Measurements from ENCODE around the gene MRPL50.

MRPL50 gene

DNA sequence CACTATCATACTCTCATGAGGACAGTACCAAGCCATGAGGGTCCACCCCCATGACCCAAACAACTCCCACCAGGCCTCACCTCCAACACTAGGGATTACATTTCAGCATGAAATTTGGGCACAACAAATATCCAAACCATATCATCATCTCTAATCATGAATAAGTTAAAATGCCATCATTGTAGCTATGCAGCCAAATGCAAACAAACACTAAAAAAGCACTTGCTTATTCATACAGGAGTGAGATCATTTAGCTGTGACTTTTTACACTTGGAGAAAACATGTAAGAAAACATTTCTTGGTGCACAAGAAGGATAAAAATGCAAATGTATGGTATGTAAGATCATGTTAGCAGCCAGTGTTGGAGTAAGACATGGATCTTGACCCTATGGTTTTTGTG, 37.8 kb downstream of the MRPL50 start:
- ATAC-seq = no peak
- no peak for TF ChIP-seq TCF4 (CRISPR knock-in tag; IDR thresholded peaks at IDR 0.05; ENCODE audit: borderline replicate concordance)

DNA sequence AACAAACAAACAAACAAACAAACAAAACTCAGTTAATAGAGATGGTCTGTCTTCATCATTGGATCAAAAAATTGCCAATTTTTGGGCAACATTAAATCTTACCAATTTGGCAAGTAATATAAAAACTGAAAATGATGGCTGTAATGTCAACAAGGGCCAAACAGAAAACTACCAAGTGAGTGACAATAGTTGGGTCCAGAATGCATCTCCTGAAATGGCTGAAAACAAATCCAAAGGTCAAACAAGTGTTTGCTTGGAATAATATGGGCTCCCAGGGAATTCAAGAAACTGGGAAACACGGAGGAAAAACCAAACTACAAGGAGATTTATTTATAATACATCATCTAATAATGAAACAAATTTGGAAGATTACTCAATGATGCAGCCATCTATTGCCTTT, 38.7 kb downstream of the MRPL50 start:
- ATAC-seq = no peak
- TF ChIP-seq RARB (CRISPR knock-in tag; IDR thresholded peaks at IDR 0.05) (no peak), ZC3H10 (CRISPR knock-in tag; IDR thresholded peaks at IDR 0.05) (no peak), ZNF8 (CRISPR knock-in tag; IDR thresholded peaks at IDR 0.05) (no peak), ZNF565 (CRISPR knock-in tag; conservative IDR thresholded peaks at IDR 0.05; ENCODE audit: low read depth) (no peak), ESRRG (CRISPR knock-in tag; IDR thresholded peaks at IDR 0.05) (no peak), SNAI2 (CRISPR knock-in tag; IDR thresholded peaks at IDR 0.05) (no peak), TOX (CRISPR knock-in tag; IDR thresholded peaks at IDR 0.05; ENCODE audit: borderline replicate concordance) (no peak), GLIS3 (CRISPR knock-in tag; IDR thresholded peaks at IDR 0.05) (no peak)
- TF ChIP-seq, protein P1, sequence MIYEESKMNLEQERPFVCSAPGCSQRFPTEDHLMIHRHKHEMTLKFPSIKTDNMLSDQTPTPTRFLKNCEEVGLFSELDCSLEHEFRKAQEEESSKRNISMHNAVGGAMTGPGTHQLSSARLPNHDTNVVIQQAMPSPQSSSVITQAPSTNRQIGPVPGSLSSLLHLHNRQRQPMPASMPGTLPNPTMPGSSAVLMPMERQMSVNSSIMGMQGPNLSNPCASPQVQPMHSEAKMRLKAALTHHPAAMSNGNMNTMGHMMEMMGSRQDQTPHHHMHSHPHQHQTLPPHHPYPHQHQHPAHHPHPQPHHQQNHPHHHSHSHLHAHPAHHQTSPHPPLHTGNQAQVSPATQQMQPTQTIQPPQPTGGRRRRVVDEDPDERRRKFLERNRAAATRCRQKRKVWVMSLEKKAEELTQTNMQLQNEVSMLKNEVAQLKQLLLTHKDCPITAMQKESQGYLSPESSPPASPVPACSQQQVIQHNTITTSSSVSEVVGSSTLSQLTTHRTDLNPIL (CRISPR knock-in tag; IDR thresholded peaks at IDR 0.05; ENCODE audit: low read depth) = no peak
- TF ChIP-seq, protein P2, sequence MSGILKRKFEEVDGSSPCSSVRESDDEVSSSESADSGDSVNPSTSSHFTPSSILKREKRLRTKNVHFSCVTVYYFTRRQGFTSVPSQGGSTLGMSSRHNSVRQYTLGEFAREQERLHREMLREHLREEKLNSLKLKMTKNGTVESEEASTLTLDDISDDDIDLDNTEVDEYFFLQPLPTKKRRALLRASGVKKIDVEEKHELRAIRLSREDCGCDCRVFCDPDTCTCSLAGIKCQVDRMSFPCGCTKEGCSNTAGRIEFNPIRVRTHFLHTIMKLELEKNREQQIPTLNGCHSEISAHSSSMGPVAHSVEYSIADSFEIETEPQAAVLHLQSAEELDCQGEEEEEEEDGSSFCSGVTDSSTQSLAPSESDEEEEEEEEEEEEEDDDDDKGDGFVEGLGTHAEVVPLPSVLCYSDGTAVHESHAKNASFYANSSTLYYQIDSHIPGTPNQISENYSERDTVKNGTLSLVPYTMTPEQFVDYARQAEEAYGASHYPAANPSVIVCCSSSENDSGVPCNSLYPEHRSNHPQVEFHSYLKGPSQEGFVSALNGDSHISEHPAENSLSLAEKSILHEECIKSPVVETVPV (CRISPR knock-in tag; IDR thresholded peaks at IDR 0.05) = no peak

DNA sequence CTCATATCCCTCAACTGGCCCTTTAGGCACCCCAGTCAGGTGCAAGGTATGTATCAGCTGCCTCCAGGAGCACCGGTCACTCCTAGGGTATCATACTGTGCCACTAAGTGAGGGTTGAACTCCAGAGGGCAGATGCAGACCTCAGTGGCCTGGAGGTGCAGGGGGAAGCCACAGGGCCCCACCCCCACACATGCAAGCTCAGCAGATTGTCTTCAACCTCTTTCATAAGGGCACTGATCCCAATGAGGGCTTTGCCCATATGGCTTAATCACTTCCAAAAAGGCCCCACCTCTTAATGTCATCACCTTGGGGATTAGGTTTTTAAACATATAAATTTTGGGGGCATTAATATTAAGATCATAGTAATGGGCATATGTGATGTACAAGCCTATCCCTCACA, 41.8 kb downstream of the MRPL50 start:
- no peak for ATAC-seq
- TF ChIP-seq ISL1 (CRISPR knock-in tag; IDR thresholded peaks at IDR 0.05) = no peak
- no peak for TF ChIP-seq TOX (CRISPR knock-in tag; IDR thresholded peaks at IDR 0.05; ENCODE audit: borderline replicate concordance)
- no peak for TF ChIP-seq ZNF70 (CRISPR knock-in tag; IDR thresholded peaks at IDR 0.05)
- no peak for TF ChIP-seq CSDC2 (CRISPR knock-in tag; IDR thresholded peaks at IDR 0.05)
- no peak for TF ChIP-seq BACH2 (CRISPR knock-in tag; IDR thresholded peaks at IDR 0.05; ENCODE audit: borderline replicate concordance)
- no peak for TF ChIP-seq ZNF8 (CRISPR knock-in tag; IDR thresholded peaks at IDR 0.05)
- no peak for TF ChIP-seq ARNTL (CRISPR knock-in tag; IDR thresholded peaks at IDR 0.05; ENCODE audit: borderline replicate concordance, low read depth)
- TF ChIP-seq, protein P3, sequence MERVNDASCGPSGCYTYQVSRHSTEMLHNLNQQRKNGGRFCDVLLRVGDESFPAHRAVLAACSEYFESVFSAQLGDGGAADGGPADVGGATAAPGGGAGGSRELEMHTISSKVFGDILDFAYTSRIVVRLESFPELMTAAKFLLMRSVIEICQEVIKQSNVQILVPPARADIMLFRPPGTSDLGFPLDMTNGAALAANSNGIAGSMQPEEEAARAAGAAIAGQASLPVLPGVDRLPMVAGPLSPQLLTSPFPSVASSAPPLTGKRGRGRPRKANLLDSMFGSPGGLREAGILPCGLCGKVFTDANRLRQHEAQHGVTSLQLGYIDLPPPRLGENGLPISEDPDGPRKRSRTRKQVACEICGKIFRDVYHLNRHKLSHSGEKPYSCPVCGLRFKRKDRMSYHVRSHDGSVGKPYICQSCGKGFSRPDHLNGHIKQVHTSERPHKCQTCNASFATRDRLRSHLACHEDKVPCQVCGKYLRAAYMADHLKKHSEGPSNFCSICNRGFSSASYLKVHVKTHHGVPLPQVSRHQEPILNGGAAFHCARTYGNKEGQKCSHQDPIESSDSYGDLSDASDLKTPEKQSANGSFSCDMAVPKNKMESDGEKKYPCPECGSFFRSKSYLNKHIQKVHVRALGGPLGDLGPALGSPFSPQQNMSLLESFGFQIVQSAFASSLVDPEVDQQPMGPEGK (CRISPR knock-in tag; IDR thresholded peaks at IDR 0.05; ENCODE audit: borderline replicate concordance) = no peak
- TF ChIP-seq RARB (CRISPR knock-in tag; IDR thresholded peaks at IDR 0.05) = no peak
- no peak for TF ChIP-seq PPARA (CRISPR knock-in tag; IDR thresholded peaks at IDR 0.05; ENCODE audit: borderline replicate concordance)
- TF ChIP-seq, protein P1 (CRISPR knock-in tag; IDR thresholded peaks at IDR 0.05; ENCODE audit: low read depth) = no peak
- no peak for TF ChIP-seq ZFP3 (CRISPR knock-in tag; IDR thresholded peaks at IDR 0.05)
- TF ChIP-seq ESRRG (CRISPR knock-in tag; IDR thresholded peaks at IDR 0.05) = no peak
- TF ChIP-seq, protein P4, sequence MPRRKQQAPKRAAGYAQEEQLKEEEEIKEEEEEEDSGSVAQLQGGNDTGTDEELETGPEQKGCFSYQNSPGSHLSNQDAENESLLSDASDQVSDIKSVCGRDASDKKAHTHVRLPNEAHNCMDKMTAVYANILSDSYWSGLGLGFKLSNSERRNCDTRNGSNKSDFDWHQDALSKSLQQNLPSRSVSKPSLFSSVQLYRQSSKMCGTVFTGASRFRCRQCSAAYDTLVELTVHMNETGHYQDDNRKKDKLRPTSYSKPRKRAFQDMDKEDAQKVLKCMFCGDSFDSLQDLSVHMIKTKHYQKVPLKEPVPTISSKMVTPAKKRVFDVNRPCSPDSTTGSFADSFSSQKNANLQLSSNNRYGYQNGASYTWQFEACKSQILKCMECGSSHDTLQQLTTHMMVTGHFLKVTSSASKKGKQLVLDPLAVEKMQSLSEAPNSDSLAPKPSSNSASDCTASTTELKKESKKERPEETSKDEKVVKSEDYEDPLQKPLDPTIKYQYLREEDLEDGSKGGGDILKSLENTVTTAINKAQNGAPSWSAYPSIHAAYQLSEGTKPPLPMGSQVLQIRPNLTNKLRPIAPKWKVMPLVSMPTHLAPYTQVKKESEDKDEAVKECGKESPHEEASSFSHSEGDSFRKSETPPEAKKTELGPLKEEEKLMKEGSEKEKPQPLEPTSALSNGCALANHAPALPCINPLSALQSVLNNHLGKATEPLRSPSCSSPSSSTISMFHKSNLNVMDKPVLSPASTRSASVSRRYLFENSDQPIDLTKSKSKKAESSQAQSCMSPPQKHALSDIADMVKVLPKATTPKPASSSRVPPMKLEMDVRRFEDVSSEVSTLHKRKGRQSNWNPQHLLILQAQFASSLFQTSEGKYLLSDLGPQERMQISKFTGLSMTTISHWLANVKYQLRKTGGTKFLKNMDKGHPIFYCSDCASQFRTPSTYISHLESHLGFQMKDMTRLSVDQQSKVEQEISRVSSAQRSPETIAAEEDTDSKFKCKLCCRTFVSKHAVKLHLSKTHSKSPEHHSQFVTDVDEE (CRISPR knock-in tag; IDR thresholded peaks at IDR 0.05) = no peak
- TF ChIP-seq ZNF565 (CRISPR knock-in tag; conservative IDR thresholded peaks at IDR 0.05; ENCODE audit: low read depth) = no peak
- TF ChIP-seq, protein P5, sequence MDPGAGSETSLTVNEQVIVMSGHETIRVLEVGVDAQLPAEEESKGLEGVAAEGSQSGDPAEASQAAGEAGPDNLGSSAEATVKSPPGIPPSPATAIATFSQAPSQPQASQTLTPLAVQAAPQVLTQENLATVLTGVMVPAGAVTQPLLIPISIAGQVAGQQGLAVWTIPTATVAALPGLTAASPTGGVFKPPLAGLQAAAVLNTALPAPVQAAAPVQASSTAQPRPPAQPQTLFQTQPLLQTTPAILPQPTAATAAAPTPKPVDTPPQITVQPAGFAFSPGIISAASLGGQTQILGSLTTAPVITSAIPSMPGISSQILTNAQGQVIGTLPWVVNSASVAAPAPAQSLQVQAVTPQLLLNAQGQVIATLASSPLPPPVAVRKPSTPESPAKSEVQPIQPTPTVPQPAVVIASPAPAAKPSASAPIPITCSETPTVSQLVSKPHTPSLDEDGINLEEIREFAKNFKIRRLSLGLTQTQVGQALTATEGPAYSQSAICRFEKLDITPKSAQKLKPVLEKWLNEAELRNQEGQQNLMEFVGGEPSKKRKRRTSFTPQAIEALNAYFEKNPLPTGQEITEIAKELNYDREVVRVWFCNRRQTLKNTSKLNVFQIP (CRISPR knock-in tag; IDR thresholded peaks at IDR 0.05; ENCODE audit: borderline replicate concordance, low read depth) = no peak
- TF ChIP-seq OSR1 (CRISPR knock-in tag; IDR thresholded peaks at IDR 0.05) = no peak
- no peak for TF ChIP-seq ZC3H10 (CRISPR knock-in tag; IDR thresholded peaks at IDR 0.05)
- TF ChIP-seq SNAI2 (CRISPR knock-in tag; IDR thresholded peaks at IDR 0.05) = no peak
- no peak for TF ChIP-seq ZFP30 (CRISPR knock-in tag; IDR thresholded peaks at IDR 0.05)

Data from SK-N-SH treated with all-trans-retinoic acid at 6 μM for 48 hours (cell line).